Measurements from ENCODE around the gene ECEL1.
"Not testable (repeated sequence)": the region's sequence is repeated elsewhere in the genome, so short reads cannot be mapped to it uniquely, and the experiment has no call there.

Gene ECEL1

GRCh38 chr2:232487385-232488096, at the start of gene ECEL1:
Gene ECEL1, minus strand, starts transcription at chr2:232487834. Its CDS starts 1,181 bp downstream, at chr2:232486653.
- no peak for DNase-seq (ENCODE audit: low read depth in 2 of 2)

- no peak for DNase-seq (ENCODE audit: low read depth in 2 of 2)
These were observed 49.4 kb upstream of the ECEL1 start for GRCh38 chr2:232537079-232537478.

GRCh38 chr2:232535761-232536530, 48.3 kb upstream of the ECEL1 start:
- no peak for DNase-seq (ENCODE audit: low read depth in 2 of 2)

GRCh38 chr2:232534940-232535651, 47.5 kb upstream of the ECEL1 start:
- DNase-seq (ENCODE audit: low read depth in 2 of 2): no peak

GRCh38 chr2:232533944-232534710, 46.5 kb upstream of the ECEL1 start:
- no peak for DNase-seq (ENCODE audit: low read depth in 2 of 2)

- DNase-seq (ENCODE audit: low read depth in 2 of 2): not testable (repeated sequence)
These were observed 45.2 kb upstream of the ECEL1 start for GRCh38 chr2:232532821-232533220.

GRCh38 chr2:232532419-232532818, 44.8 kb upstream of the ECEL1 start:
- DNase-seq (ENCODE audit: low read depth in 2 of 2): no peak

GRCh38 chr2:232530626-232531260, 43.1 kb upstream of the ECEL1 start:
- DNase-seq (ENCODE audit: low read depth in 2 of 2): no peak

GRCh38 chr2:232529806-232530547, 42.3 kb upstream of the ECEL1 start:
- no peak for DNase-seq (ENCODE audit: low read depth in 2 of 2)

GRCh38 chr2:232528746-232529460, 41.3 kb upstream of the ECEL1 start:
- DNase-seq (ENCODE audit: low read depth in 2 of 2): no peak

- no peak for DNase-seq (ENCODE audit: low read depth in 2 of 2)
These were observed 40.4 kb upstream of the ECEL1 start for GRCh38 chr2:232527905-232528470.

- no peak for DNase-seq (ENCODE audit: low read depth in 2 of 2)
These were observed 38.8 kb upstream of the ECEL1 start for GRCh38 chr2:232526372-232526941.

GRCh38 chr2:232525791-232526371, 38.2 kb upstream of the ECEL1 start, which contains the start of gene CHRND:
Gene CHRND, plus strand, starts transcription at chr2:232526160. Its CDS starts 56 bp downstream, at chr2:232526216.
- no peak for DNase-seq (ENCODE audit: low read depth in 2 of 2)

GRCh38 chr2:232525199-232525598, 37.6 kb upstream of the ECEL1 start:
- no peak for DNase-seq (ENCODE audit: low read depth in 2 of 2)

- DNase-seq (ENCODE audit: low read depth in 2 of 2): no peak
These were observed 37.1 kb upstream of the ECEL1 start for GRCh38 chr2:232524771-232525170.

GRCh38 chr2:232523682-232524597, 36.3 kb upstream of the ECEL1 start:
- DNase-seq (ENCODE audit: low read depth in 2 of 2): no peak

- no peak for DNase-seq (ENCODE audit: low read depth in 2 of 2)
These were observed 35.7 kb upstream of the ECEL1 start for GRCh38 chr2:232523402-232523681.

All from stimulated activated CD8-positive, alpha-beta memory T cell treated with anti-CD3 and anti-CD28 coated beads, Interleukin-7, amount 100 ng/mL, for 1 hour (primary cell).